ENCODE measurements around the gene SFXN2.

GRCh38 chr10:102762401-102763015 lies 48.1 kb downstream of the SFXN2 start:
- TF ChIP-seq CTCF (conservative IDR thresholded peaks at IDR 0.05; ENCODE audit: low read depth in 2 of 2) (no peak), EZH2 (IDR thresholded peaks at IDR 0.05; ENCODE audit: low read depth, unreplicated experiment) (no peak), POLR2AphosphoS5 (IDR thresholded peaks at IDR 0.05; ENCODE audit: low read depth) (no peak)

Data from GM23338 (cell line).